ENCODE results near the gene MGAT4A. TPM values are rescaled to one million over a fixed set of nuclear protein-coding genes. Genes with fewer than 3 reads are reported as not detected.
"Not testable (repeated sequence)": the region's sequence is repeated elsewhere in the genome, so short reads cannot be mapped to it uniquely, and the experiment has no call there.

The MGAT4A gene
- total RNA-seq, 3 donors from 2014 or later = 73.8 to 158 (median 138) TPM

GRCh38 chr2:98598781-98599428 is 132.0 kb downstream of the MGAT4A start:
- Histone ChIP-seq H3K9me3 (no peaks in the 10 kb centered on the region), H3K4me3 (no peak overlapping the region), H3K4me1 (ENCODE audit: low read depth) (no peaks in the 10 kb centered on the region), H3K36me3 (ENCODE audit: low read depth) (no peaks in the 10 kb centered on the region)
- intact Hi-C loops (cut with DNase I, micrococcal nuclease) = no loop called here
- TF ChIP-seq CTCF (IDR thresholded peaks at IDR 0.05) = no peak
- no peak for DNase-seq
- ATAC-seq = no peak

GRCh38 chr2:98594665-98595064 is 136.3 kb downstream of the MGAT4A start:
- H3K4me3 ChIP-seq; H3K9me3 ChIP-seq; intact Hi-C loops (cut with DNase I, micrococcal nuclease); DNase-seq; ATAC-seq; H3K4me1 ChIP-seq (ENCODE audit: low read depth); H3K36me3 ChIP-seq (ENCODE audit: low read depth): not testable (repeated sequence)

GRCh38 chr2:98592565-98592964 is 138.4 kb downstream of the MGAT4A start:
- Histone ChIP-seq H3K9me3 (no peaks in the 10 kb centered on the region), H3K4me3 (no peak overlapping the region), H3K36me3 (ENCODE audit: low read depth) (no peaks in the 10 kb centered on the region), H3K4me1 (ENCODE audit: low read depth) (no peaks in the 10 kb centered on the region)
- intact Hi-C loops (cut with DNase I, micrococcal nuclease) = no loop called here
- TF ChIP-seq CTCF (IDR thresholded peaks at IDR 0.05) = no peak
- ATAC-seq (no peak), DNase-seq (no peak)

GRCh38 chr2:98589489-98589888 is 141.4 kb downstream of the MGAT4A start:
- ATAC-seq = no peak

GRCh38 chr2:98588880-98589431 is 142.0 kb downstream of the MGAT4A start:
- Histone ChIP-seq H3K4me1 (ENCODE audit: low read depth) (peaks cover 4% of the 10 kb centered on the region), H3K36me3 (ENCODE audit: low read depth) (no peaks in the 10 kb centered on the region), H3K9me3 (no peaks in the 10 kb centered on the region), H3K4me3 (no peak overlapping the region)
- intact Hi-C loops (cut with DNase I, micrococcal nuclease) = no loop called here
- TF ChIP-seq CTCF (IDR thresholded peaks at IDR 0.05) = no peak
- DNase-seq = no peak
- ATAC-seq = no peak

More at GRCh38 chr2:98589489-98589888, 141.4 kb downstream of the MGAT4A start:
- Histone ChIP-seq H3K4me3 (no peak overlapping the region), H3K4me1 (ENCODE audit: low read depth) (peaks cover under 1% of the 10 kb centered on the region), H3K36me3 (ENCODE audit: low read depth) (no peaks in the 10 kb centered on the region), H3K9me3 (no peaks in the 10 kb centered on the region)
- intact Hi-C loops (cut with DNase I, micrococcal nuclease) = no loop called here
- no peak for TF ChIP-seq CTCF (IDR thresholded peaks at IDR 0.05)
- no peak for DNase-seq

GRCh38 chr2:98586551-98587140 is 144.3 kb downstream of the MGAT4A start:
- H3K9me3 ChIP-seq = no peaks in the 10 kb centered on the region
- no peaks in the 10 kb centered on the region for H3K36me3 ChIP-seq (ENCODE audit: low read depth)
- no peak for TF ChIP-seq CTCF (IDR thresholded peaks at IDR 0.05)
- H3K4me3 ChIP-seq = no peak overlapping the region
- DNase-seq (no peak), ATAC-seq (no peak)
- peaks cover 9% of the 10 kb centered on the region for H3K4me1 ChIP-seq (ENCODE audit: low read depth)
- intact Hi-C loops (cut with DNase I, micrococcal nuclease) = no loop called here
